Measurements from ENCODE around the gene CPSF6.

DNA sequence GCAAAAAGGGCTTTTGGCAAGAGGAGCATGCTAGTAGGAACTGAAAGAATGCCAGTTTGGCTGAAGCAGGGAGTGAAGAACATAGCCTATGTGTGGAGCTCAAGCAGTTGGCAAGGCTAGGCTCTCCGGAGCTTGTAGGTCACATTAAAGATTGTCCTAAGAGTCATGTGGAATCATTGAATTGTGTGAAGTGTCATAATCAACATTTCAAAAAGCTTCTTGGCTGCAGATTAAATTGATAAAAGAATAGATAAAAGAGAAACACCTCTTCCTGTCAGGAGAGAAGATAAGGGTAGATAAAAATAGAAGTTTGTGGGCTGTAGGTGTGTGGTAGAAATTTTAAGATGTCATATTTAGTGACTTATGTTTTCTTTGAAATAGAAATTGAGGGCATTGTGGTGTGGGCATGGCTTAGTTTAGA, 36.1 kb downstream of the CPSF6 start:
- TF ChIP-seq, protein P1, sequence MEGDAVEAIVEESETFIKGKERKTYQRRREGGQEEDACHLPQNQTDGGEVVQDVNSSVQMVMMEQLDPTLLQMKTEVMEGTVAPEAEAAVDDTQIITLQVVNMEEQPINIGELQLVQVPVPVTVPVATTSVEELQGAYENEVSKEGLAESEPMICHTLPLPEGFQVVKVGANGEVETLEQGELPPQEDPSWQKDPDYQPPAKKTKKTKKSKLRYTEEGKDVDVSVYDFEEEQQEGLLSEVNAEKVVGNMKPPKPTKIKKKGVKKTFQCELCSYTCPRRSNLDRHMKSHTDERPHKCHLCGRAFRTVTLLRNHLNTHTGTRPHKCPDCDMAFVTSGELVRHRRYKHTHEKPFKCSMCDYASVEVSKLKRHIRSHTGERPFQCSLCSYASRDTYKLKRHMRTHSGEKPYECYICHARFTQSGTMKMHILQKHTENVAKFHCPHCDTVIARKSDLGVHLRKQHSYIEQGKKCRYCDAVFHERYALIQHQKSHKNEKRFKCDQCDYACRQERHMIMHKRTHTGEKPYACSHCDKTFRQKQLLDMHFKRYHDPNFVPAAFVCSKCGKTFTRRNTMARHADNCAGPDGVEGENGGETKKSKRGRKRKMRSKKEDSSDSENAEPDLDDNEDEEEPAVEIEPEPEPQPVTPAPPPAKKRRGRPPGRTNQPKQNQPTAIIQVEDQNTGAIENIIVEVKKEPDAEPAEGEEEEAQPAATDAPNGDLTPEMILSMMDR (conservative IDR thresholded peaks at IDR 0.05): no peak
- no peak for TF ChIP-seq EZH2 (IDR thresholded peaks at IDR 0.05; ENCODE audit: low read depth)
